Islet of Langerhans (tissue), 1 donor: ENCODE measurements around the gene ENTREP3.

Source experiments
- FAIRE-seq: peaks from one replicate; lab custom pipeline; 2011; peaks lifted over from hg19 to GRCh38; lab: Jason Lieb, UNC

ENTREP3 gene

GRCh38 chr1:155198547-155198906, 56.8 kb downstream of the ENTREP3 start:
- FAIRE-seq, result no peak

GRCh38 chr1:155197901-155198546, 57.3 kb downstream of the ENTREP3 start:
- no peak for FAIRE-seq
